Thyroid gland (tissue), 4 donors: ENCODE data around the gene CYB5R2.

Experiments used
- POLR2A ChIP-seq, 2 donors: fragments of 450-650 bp; IDR thresholded peaks; one replicate each; pipeline ENCODE4 v1.6.1; 2017; ENCODE audit warnings: antibody characterized with exemption in 2 of 2, mild to moderate bottlenecking in 2 of 2, moderate library complexity in 1 of 2
- TF ChIP-seq, protein P1 (sequence below), 6 experiments: fragments of 200-600 bp in 3 of 6; fragments of 450-650 bp in 3 of 6; sonication (generic) in 3 of 6; IDR thresholded peaks; one replicate each; pipeline ENCODE4 v1.5.1; 2016 to 2019; ENCODE audit warnings: antibody characterized with exemption in 6 of 6, mild to moderate bottlenecking in 2 of 6, inconsistent platforms in 1 of 6, moderate library complexity in 1 of 6

DNA sequence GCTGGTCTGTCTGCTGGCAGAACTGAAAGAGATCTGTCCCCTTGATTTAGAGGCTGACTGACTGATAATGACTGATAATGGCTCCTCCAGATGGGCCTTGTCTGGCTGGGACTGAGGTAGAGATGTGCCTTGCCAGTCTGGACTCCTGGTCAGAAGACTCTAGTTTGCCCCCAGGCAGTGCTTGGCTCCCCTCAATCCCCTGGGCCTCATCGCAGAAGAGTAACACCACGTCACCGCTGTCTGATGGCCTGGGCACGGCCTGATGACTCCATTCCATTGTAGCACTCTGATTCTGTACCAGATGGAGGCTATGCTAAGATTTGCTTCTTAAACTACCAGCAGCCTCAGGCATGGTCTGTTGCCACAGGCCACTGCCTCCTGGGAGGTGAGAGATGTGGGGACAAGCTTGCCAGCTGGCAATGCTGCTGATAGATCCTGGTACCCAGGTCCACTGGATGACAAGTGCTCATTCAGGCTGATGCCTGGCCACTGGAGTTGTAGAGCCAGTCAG lies 19.1 kb downstream of the CYB5R2 start:
- TF ChIP-seq POLR2A (IDR thresholded peaks at IDR 0.05) = no peak
- TF ChIP-seq, protein P1, sequence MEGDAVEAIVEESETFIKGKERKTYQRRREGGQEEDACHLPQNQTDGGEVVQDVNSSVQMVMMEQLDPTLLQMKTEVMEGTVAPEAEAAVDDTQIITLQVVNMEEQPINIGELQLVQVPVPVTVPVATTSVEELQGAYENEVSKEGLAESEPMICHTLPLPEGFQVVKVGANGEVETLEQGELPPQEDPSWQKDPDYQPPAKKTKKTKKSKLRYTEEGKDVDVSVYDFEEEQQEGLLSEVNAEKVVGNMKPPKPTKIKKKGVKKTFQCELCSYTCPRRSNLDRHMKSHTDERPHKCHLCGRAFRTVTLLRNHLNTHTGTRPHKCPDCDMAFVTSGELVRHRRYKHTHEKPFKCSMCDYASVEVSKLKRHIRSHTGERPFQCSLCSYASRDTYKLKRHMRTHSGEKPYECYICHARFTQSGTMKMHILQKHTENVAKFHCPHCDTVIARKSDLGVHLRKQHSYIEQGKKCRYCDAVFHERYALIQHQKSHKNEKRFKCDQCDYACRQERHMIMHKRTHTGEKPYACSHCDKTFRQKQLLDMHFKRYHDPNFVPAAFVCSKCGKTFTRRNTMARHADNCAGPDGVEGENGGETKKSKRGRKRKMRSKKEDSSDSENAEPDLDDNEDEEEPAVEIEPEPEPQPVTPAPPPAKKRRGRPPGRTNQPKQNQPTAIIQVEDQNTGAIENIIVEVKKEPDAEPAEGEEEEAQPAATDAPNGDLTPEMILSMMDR (IDR thresholded peaks at IDR 0.05) = no peak
